ENCODE data around the gene ERH. TPM values are rescaled to one million over a fixed set of nuclear protein-coding genes. Genes with fewer than 3 reads are reported as not detected.

Gene ERH
- total RNA-seq, 4 donors from 2014 or later = 46.7 to 49.2 (median 48.1) TPM

- H3K4me3 ChIP-seq = no peak overlapping the region
These were observed 34.3 kb upstream of the ERH start for GRCh38 chr14:69432364-69432763.

GRCh38 chr14:69430306-69430939 lies 32.3 kb upstream of the ERH start:
- Histone ChIP-seq H3K27ac (no peak overlapping the region), H3K4me3 (no peak overlapping the region), H3K36me3 (peaks cover 0 to 13% of the 10 kb centered on the region in 2 donors), H3K27me3 (no peaks in the 10 kb centered on the region), H3K9me3 (no peaks in the 10 kb centered on the region), H3K4me1 (no peaks in the 10 kb centered on the region)
- TF ChIP-seq POLR2A (IDR thresholded peaks at IDR 0.05) (no peak), CTCF (IDR thresholded peaks at IDR 0.05 in 4 of 5, conservative IDR thresholded peaks at IDR 0.05 in 1 of 5) (no peak)
- ATAC-seq (no peak), DNase-seq (no peak)
- intact Hi-C loops (cut with DNase I; ENCODE audit: low total_unique reads) = no loop called here
- in situ Hi-C loops (cut with MboI; ENCODE audit: low sequenced_read_pairs in 4 of 4) = no loop called here

More at GRCh38 chr14:69432364-69432763, 34.3 kb upstream of the ERH start:
- TF ChIP-seq CTCF (IDR thresholded peaks at IDR 0.05 in 4 of 5, conservative IDR thresholded peaks at IDR 0.05 in 1 of 5) = no peak
- no peak for TF ChIP-seq POLR2A (IDR thresholded peaks at IDR 0.05)
- no peaks in the 10 kb centered on the region for H3K4me1 ChIP-seq
- H3K9me3 ChIP-seq = no peaks in the 10 kb centered on the region
- H3K27ac ChIP-seq = no peak overlapping the region
- no peak for ATAC-seq
- intact Hi-C loops (cut with DNase I; ENCODE audit: low total_unique reads) (no loop called here), in situ Hi-C loops (cut with MboI; ENCODE audit: low sequenced_read_pairs in 4 of 4) (no loop called here)
- H3K27me3 ChIP-seq = no peaks in the 10 kb centered on the region
- no peak for DNase-seq
- no peaks in the 10 kb centered on the region for H3K36me3 ChIP-seq

- no peaks in the 10 kb centered on the region for H3K27me3 ChIP-seq
- intact Hi-C loops (cut with DNase I; ENCODE audit: low total_unique reads) (no loop called here), in situ Hi-C loops (cut with MboI; ENCODE audit: low sequenced_read_pairs in 4 of 4) (no loop called here)
- TF ChIP-seq POLR2A (IDR thresholded peaks at IDR 0.05) = no peak
- no peak for TF ChIP-seq CTCF (IDR thresholded peaks at IDR 0.05 in 4 of 5, conservative IDR thresholded peaks at IDR 0.05 in 1 of 5)
- DNase-seq (no peak), ATAC-seq (no peak)
- no peak overlapping the region for H3K27ac ChIP-seq
- H3K4me1 ChIP-seq = no peaks in the 10 kb centered on the region
- no peaks in the 10 kb centered on the region for H3K9me3 ChIP-seq
- H3K4me3 ChIP-seq = no peak overlapping the region
- peaks cover 0 to 14% of the 10 kb centered on the region in 2 donors for H3K36me3 ChIP-seq
These were observed 31.5 kb upstream of the ERH start for GRCh38 chr14:69429643-69430042.

- Histone ChIP-seq H3K36me3 (peaks cover 0 to 19% of the 10 kb centered on the region in 2 donors), H3K4me1 (no peaks in the 10 kb centered on the region), H3K27me3 (no peaks in the 10 kb centered on the region), H3K27ac (no peak overlapping the region), H3K9me3 (no peaks in the 10 kb centered on the region), H3K4me3 (no peak overlapping the region)
- DNase-seq = no peak
- no peak for ATAC-seq
- no peak for TF ChIP-seq POLR2A (IDR thresholded peaks at IDR 0.05)
- TF ChIP-seq CTCF (IDR thresholded peaks at IDR 0.05 in 4 of 5, conservative IDR thresholded peaks at IDR 0.05 in 1 of 5) = no peak
- intact Hi-C loops (cut with DNase I; ENCODE audit: low total_unique reads) (no loop called here), in situ Hi-C loops (cut with MboI; ENCODE audit: low sequenced_read_pairs in 4 of 4) (no loop called here)
These were observed 30.3 kb upstream of the ERH start for GRCh38 chr14:69428289-69428998.

All from gastrocnemius medialis (tissue), 4 donors.